ENCODE results near the gene DDA1. TPM values are rescaled to one million over a fixed set of nuclear protein-coding genes. Genes with fewer than 3 reads are reported as not detected.
"Not testable (repeated sequence)": the region's sequence is repeated elsewhere in the genome, so short reads cannot be mapped to it uniquely, and the experiment has no call there.

Gene DDA1
- total and polyA plus RNA-seq, 4 donors, result 21.4 to 71.0 (median 28.7) TPM

GRCh38 chr19:17295551-17295950 lies 13.8 kb upstream of the DDA1 start:
- ATAC-seq (ENCODE audit: low FRiP score); H3K4me1 ChIP-seq (ENCODE audit: control insufficient read depth in 1 of 2, insufficient read depth in 2 of 2, low read length in 2 of 2); intact Hi-C loops (cut with DNase I); H3K27me3 ChIP-seq (ENCODE audit: control insufficient read depth in 1 of 2, insufficient read depth in 2 of 2, low read length in 1 of 2); H3K9me3 ChIP-seq (ENCODE audit: control insufficient read depth, low read length); H3K27ac ChIP-seq (ENCODE audit: low read depth in 1 of 2, low read length in 2 of 2); H3K36me3 ChIP-seq (ENCODE audit: control insufficient read depth in 1 of 2, insufficient read depth in 2 of 2, low read length in 1 of 2); H3K4me3 ChIP-seq (ENCODE audit: low read length in 2 of 2); DNase-seq: not testable (repeated sequence)
- 96 to 97% methylated on average over 6 of the region's 6 CpGs for WGBS, 2 donors

DNA sequence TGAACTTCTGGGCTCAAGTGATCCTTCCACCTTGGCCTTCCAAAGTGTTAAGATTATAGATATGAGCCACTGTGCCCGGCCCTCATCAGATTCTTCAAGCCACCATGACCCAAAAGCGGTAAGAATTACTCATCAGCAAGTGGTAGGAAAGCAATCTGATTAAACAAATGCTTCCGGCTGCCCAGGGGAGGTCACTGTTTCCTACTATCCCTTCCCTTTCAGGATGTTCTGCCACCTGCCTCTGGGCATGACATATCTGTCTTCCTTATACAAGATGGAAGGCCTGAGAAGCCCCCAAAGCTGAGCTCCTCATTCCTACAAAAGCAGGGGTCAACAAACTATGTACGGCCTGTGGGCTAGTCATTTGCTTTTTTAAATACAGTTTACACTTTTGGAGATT lies 13.1 kb upstream of the DDA1 start:
- WGBS, 2 donors, result 70 to 79% methylated on average over 4 of the region's 4 CpGs
- intact Hi-C loops (cut with DNase I), result no loop called here
- no peak for ATAC-seq (ENCODE audit: low FRiP score)

DNA sequence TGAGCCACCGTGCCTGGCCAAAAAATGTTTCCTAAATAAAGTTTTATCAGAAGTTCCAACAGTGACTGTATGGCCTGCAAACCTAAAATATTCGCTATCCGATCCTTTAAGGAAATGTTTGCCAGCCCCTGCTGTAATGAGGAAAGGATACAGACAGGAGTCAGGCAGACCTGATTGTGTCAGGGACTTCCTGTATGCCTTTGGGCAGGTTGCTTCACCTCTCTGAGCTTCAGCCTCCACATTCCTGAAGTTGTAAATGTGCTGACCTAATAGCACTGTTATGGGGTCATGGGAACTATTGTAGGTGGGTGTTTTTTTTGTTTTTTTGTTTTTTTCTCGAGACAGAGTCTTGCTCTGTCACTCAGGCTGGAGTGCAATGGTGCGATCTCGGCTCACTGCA lies 12.4 kb upstream of the DDA1 start:
- WGBS, 2 donors, result 79 to 84% methylated on average over 6 of the region's 6 CpGs
- Histone ChIP-seq H3K4me3 (ENCODE audit: low read length in 2 of 2) (no peak overlapping the region), H3K4me1 (ENCODE audit: control insufficient read depth in 1 of 2, insufficient read depth in 2 of 2, low read length in 2 of 2) (no peaks in the 10 kb centered on the region), H3K27ac (ENCODE audit: low read depth in 1 of 2, low read length in 2 of 2) (no peak overlapping the region), H3K36me3 (ENCODE audit: control insufficient read depth in 1 of 2, insufficient read depth in 2 of 2, low read length in 1 of 2) (no peaks in the 10 kb centered on the region), H3K9me3 (ENCODE audit: control insufficient read depth, low read length) (no peaks in the 10 kb centered on the region), H3K27me3 (ENCODE audit: control insufficient read depth in 1 of 2, insufficient read depth in 2 of 2, low read length in 1 of 2) (no peaks in the 10 kb centered on the region)
- intact Hi-C loops (cut with DNase I), result no loop called here
- DNase-seq, result no peak
- no peak for ATAC-seq (ENCODE audit: low FRiP score)

More for the DNA sequence above, 13.1 kb upstream of the DDA1 start:
- Histone ChIP-seq H3K27ac (ENCODE audit: low read depth in 1 of 2, low read length in 2 of 2) (no peak overlapping the region), H3K36me3 (ENCODE audit: control insufficient read depth in 1 of 2, insufficient read depth in 2 of 2, low read length in 1 of 2) (no peaks in the 10 kb centered on the region), H3K9me3 (ENCODE audit: control insufficient read depth, low read length) (no peaks in the 10 kb centered on the region), H3K4me1 (ENCODE audit: control insufficient read depth in 1 of 2, insufficient read depth in 2 of 2, low read length in 2 of 2) (no peaks in the 10 kb centered on the region), H3K4me3 (ENCODE audit: low read length in 2 of 2) (no peak overlapping the region), H3K27me3 (ENCODE audit: control insufficient read depth in 1 of 2, insufficient read depth in 2 of 2, low read length in 1 of 2) (no peaks in the 10 kb centered on the region)
- no peak for DNase-seq

GRCh38 chr19:17300992-17301619 lies 8.3 kb upstream of the DDA1 start:
- Histone ChIP-seq H3K4me1 (ENCODE audit: control insufficient read depth in 1 of 2, insufficient read depth in 2 of 2, low read length in 2 of 2) (no peaks in the 10 kb centered on the region), H3K27ac (ENCODE audit: low read depth in 1 of 2, low read length in 2 of 2) (no peak overlapping the region), H3K4me3 (ENCODE audit: low read length in 2 of 2) (no peak overlapping the region), H3K9me3 (ENCODE audit: control insufficient read depth, low read length) (no peaks in the 10 kb centered on the region), H3K27me3 (ENCODE audit: control insufficient read depth in 1 of 2, insufficient read depth in 2 of 2, low read length in 1 of 2) (no peaks in the 10 kb centered on the region), H3K36me3 (ENCODE audit: control insufficient read depth in 1 of 2, insufficient read depth in 2 of 2, low read length in 1 of 2) (no peaks in the 10 kb centered on the region)
- DNase-seq (peak in 1 of 2 donors; percentile 75), ATAC-seq (ENCODE audit: low FRiP score) (no peak)
- WGBS, 2 donors, result 95 to 96% methylated on average over 49 to 51 of the region's 51 CpGs
- intact Hi-C loops (cut with DNase I), result loop anchor here in 1 of 2 donors (5.0 kb wide), 1 partner anchor 91 kb away; the partner anchor contains the start of gene CCDC194

- 10 to 12% methylated on average over 23 to 29 of the region's 29 CpGs for whole genome bisulfite sequencing, 2 donors
- no peak overlapping the region for H3K27ac ChIP-seq (ENCODE audit: low read depth in 1 of 2, low read length in 2 of 2)
- no peaks in the 10 kb centered on the region for H3K9me3 ChIP-seq (ENCODE audit: control insufficient read depth, low read length)
- DNase-seq (peak in 1 of 2 donors; percentile 75), ATAC-seq (ENCODE audit: low FRiP score) (peak; percentile 2)
- no peaks in the 10 kb centered on the region for H3K36me3 ChIP-seq (ENCODE audit: control insufficient read depth in 1 of 2, insufficient read depth in 2 of 2, low read length in 1 of 2)
- intact Hi-C loops (cut with DNase I), result loop anchor here in 1 of 2 donors (5.0 kb wide), 1 partner anchor 90 kb away; the partner anchor contains the start of gene CCDC194
- H3K4me1 ChIP-seq (ENCODE audit: control insufficient read depth in 1 of 2, insufficient read depth in 2 of 2, low read length in 2 of 2), result no peaks in the 10 kb centered on the region
- H3K27me3 ChIP-seq (ENCODE audit: control insufficient read depth in 1 of 2, insufficient read depth in 2 of 2, low read length in 1 of 2), result no peaks in the 10 kb centered on the region
- H3K4me3 ChIP-seq (ENCODE audit: low read length in 2 of 2), result peak overlapping the region; percentile 31 to 49
These were observed 6.8 kb upstream of the DDA1 start for GRCh38 chr19:17302391-17303166.

DNA sequence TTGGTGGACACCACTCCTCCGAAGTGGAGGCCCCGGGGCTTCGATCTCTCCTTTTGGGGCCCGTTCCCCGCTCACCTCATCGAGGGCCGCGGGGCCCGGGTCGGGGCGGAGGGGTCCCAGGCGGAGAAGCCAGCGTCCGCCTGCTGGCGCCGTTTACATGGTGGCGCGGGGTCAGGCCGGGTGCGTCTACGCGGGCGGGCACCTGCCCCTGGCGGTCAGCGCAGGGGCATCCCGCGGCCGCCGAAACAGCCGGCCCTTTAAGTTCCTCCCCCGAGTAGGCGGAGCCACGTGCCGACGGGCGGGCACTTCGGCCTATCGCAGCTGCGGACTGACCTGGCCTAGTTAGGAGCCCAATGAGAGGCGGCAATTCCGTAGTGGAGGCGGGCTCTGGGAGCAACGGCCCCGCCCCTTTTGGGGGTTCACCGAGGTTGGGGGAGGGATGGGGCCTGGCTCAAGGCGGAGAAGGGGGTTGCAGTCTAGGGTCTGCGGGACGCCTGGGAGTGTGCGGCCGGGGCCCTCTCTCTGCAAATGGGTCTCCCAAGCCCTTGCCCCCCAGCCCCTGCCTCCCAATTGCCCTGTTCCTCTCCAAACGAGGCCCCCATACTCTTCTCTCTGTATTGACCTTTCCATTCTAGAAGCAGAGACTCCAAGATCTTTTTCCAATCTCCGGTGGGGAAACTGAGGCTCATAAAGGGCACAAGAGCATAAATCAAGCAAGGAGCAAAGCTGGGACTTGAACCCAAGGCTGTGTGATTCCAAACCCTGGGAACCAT lies 6.0 kb upstream of the DDA1 start, which contains the start of gene ABHD8:
Gene ABHD8 (minus strand): TSS at position 259 of the 773 bp plus-strand sequence. CDS start 1,809 bp downstream, outside the sequence.
- no peaks in the 10 kb centered on the region for H3K4me1 ChIP-seq (ENCODE audit: control insufficient read depth in 1 of 2, insufficient read depth in 2 of 2, low read length in 2 of 2)
- 1 to 2% methylated on average over 47 to 52 of the region's 52 CpGs for WGBS, 2 donors
- peak; percentile 98 for DNase-seq
- H3K27ac ChIP-seq (ENCODE audit: low read depth in 1 of 2, low read length in 2 of 2), result no peak within 1 kb of the TSS
- H3K4me3 ChIP-seq (ENCODE audit: low read length in 2 of 2), result peak within 1 kb of the TSS; percentile 31 to 49
- intact Hi-C loops (cut with DNase I), result loop anchor here in 1 of 2 donors (5.0 kb wide), 1 partner anchor 89 kb away; the partner anchor contains the start of gene CCDC194
- H3K9me3 ChIP-seq (ENCODE audit: control insufficient read depth, low read length), result no peaks in the 10 kb centered on the region
- H3K27me3 ChIP-seq (ENCODE audit: control insufficient read depth in 1 of 2, insufficient read depth in 2 of 2, low read length in 1 of 2), result no peaks in the 10 kb centered on the region
- H3K36me3 ChIP-seq (ENCODE audit: control insufficient read depth in 1 of 2, insufficient read depth in 2 of 2, low read length in 1 of 2), result no peaks in the 10 kb centered on the region
- ATAC-seq (ENCODE audit: low FRiP score), result peak; percentile 89

- DNase-seq (no peak), ATAC-seq (ENCODE audit: low FRiP score) (no peak)
- 51 to 58% methylated on average over 12 of the region's 12 CpGs for WGBS, 2 donors
- intact Hi-C loops (cut with DNase I), result loop anchor here in 1 of 2 donors (2.0 to 5.0 kb wide), 2 partner anchors 33 to 88 kb away; partner anchors contain the start of genes CCDC194 and GTPBP3
- no peaks in the 10 kb centered on the region for H3K36me3 ChIP-seq (ENCODE audit: control insufficient read depth in 1 of 2, insufficient read depth in 2 of 2, low read length in 1 of 2)
- no peaks in the 10 kb centered on the region for H3K4me1 ChIP-seq (ENCODE audit: control insufficient read depth in 1 of 2, insufficient read depth in 2 of 2, low read length in 2 of 2)
- H3K4me3 ChIP-seq (ENCODE audit: low read length in 2 of 2), result no peak overlapping the region
- H3K9me3 ChIP-seq (ENCODE audit: control insufficient read depth, low read length), result no peaks in the 10 kb centered on the region
- no peak overlapping the region for H3K27ac ChIP-seq (ENCODE audit: low read depth in 1 of 2, low read length in 2 of 2)
- no peaks in the 10 kb centered on the region for H3K27me3 ChIP-seq (ENCODE audit: control insufficient read depth in 1 of 2, insufficient read depth in 2 of 2, low read length in 1 of 2)
These were observed 5.5 kb upstream of the DDA1 start for GRCh38 chr19:17303940-17304267.

- H3K27me3 ChIP-seq (ENCODE audit: control insufficient read depth in 1 of 2, insufficient read depth in 2 of 2, low read length in 1 of 2), result no peaks in the 10 kb centered on the region
- ATAC-seq (ENCODE audit: low FRiP score) (no peak), DNase-seq (peak in 1 of 2 donors; percentile 43)
- intact Hi-C loops (cut with DNase I), result loop anchor here in 1 of 2 donors (2.0 to 5.0 kb wide), 2 partner anchors 32 to 88 kb away; partner anchors contain the start of genes CCDC194 and GTPBP3
- no peak overlapping the region for H3K4me3 ChIP-seq (ENCODE audit: low read length in 2 of 2)
- no peaks in the 10 kb centered on the region for H3K4me1 ChIP-seq (ENCODE audit: control insufficient read depth in 1 of 2, insufficient read depth in 2 of 2, low read length in 2 of 2)
- WGBS, 2 donors, result 46% methylated on average over 12 of the region's 12 CpGs
- H3K27ac ChIP-seq (ENCODE audit: low read depth in 1 of 2, low read length in 2 of 2), result peak overlapping the region in 1 of 2 donors; percentile 13
- no peaks in the 10 kb centered on the region for H3K36me3 ChIP-seq (ENCODE audit: control insufficient read depth in 1 of 2, insufficient read depth in 2 of 2, low read length in 1 of 2)
- H3K9me3 ChIP-seq (ENCODE audit: control insufficient read depth, low read length), result no peaks in the 10 kb centered on the region
These were observed 4.8 kb upstream of the DDA1 start for GRCh38 chr19:17304386-17305215.

All from aorta (tissue), 5 donors.